NCI-H748 treated with DMSO at 0.1 percent for 48 hours (cell line): Measurements from ENCODE around the gene ZNF497.

Source experiments
- DNase-seq: peaks from one replicate; lab custom pipeline; 2025; lab: John Stamatoyannopoulos, UW

Gene ZNF497

DNA sequence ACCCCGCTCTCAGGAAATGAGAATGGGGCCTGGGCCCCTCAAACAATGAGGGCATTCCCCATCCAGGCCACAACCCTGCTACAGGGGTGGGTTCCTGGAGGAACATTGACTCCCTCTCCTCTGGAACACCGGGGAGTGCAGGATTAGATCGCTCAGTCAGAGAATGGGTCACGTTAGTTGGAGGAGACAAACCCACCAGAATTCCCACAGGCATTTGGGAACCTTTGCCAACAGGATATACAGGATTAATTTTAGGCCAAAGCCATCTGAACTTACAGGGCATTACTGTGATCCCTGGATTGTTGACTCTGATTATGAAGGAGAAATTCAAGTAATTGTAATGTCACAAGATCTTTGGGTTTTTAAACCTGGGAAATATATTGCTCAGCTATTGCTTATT, 54.8 kb downstream of the ZNF497 start:
- no peak for DNase-seq

DNA sequence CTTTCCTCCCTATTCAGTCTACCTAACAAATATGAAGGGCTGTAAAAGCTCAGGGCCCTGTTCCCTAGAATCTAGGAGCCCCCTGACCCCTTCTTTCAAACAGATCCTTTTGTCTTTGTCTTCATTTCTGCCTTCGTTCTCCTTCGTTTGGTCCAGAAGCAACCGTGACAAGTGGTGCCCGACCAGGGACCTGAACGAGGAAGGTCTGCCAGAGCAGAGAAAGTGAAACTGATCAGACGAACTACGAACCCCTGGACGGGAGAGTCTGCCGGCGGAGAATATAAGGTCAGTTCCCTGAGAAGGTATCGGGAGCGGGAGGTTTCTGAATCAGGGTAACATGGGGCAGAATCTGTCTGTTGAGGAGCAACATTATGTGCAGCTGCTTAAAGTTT, 56.6 kb downstream of the ZNF497 start:
- no peak for DNase-seq

DNA sequence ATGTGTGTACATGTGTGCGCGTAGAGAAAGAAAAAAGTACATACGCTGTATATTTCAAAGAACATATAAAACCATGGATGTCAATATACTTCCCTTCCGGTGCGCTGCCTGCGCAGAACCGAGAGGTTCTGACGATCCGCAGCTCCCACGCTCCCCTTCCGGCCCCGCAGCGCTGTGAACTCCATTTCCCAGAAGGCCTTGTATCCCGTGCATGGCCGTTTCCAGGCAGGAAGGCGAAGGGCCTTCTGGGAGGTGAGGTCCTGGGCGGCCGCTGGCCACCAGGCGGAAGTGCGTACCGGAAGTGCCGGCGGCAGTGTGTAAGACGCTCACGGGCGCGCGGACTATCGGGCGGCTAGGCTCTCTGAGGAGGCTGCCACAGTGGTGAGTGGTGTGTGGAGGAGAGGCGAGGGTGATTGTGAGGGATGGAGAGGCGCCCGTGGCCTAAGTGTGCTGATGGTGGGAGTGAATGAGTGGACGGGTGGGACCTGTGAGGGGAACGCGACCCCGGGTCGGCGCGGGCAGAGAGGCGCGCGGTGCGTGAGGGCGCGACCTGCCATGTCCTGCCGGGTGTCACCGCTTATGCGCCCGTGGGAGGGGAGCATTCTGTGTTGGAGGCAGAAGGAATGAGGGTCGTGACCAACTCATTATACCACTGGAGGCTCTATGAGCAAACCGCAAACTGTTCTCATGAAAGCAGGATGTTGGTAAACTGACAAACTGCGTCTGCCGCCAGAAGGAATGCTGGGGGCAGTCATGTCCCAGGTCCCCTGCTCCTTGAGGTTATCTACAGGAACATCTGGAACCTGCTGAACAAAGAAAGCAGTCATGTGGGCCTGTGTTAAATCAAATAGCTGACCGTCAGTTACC, 57.3 kb downstream of the ZNF497 start, which contains the start of gene ERVK3-1:
TSS of gene ERVK3-1 (plus strand) at position 313 of the 867 bp plus-strand sequence. CDS start 6,792 bp downstream, outside the sequence.
- DNase-seq, result peak; percentile 96

DNA sequence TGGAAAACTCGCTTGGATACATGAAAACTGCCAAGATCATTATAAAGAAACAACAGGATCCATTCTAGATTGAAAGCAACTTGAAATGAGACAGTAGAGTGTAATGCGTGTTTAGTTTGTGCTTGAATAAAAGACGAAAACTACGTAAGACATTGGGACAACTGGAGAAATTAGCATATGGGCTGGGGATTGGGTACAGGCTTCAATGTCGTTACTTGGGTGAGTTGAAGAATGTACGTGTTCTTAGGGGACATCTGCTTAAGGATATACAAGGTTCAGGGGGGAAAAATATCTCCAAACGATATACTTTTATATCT, 57.8 kb downstream of the ZNF497 start:
- no peak for DNase-seq
